Thyroid gland (tissue), 4 donors: ENCODE data around the gene TNFSF4.

Experiments
- CTCF ChIP-seq, 6 experiments: fragments of 200-600 bp in 3 of 6; fragments of 450-650 bp in 3 of 6; sonication (generic) in 3 of 6; IDR thresholded peaks; one replicate each; pipeline ENCODE4 v1.5.1; 2016 to 2019; ENCODE audit warnings: antibody characterized with exemption in 6 of 6, mild to moderate bottlenecking in 2 of 6, inconsistent platforms in 1 of 6, moderate library complexity in 1 of 6
- POLR2A ChIP-seq, 2 donors: fragments of 450-650 bp; IDR thresholded peaks; one replicate each; pipeline ENCODE4 v1.6.1; 2017; ENCODE audit warnings: antibody characterized with exemption in 2 of 2, mild to moderate bottlenecking in 2 of 2, moderate library complexity in 1 of 2

GRCh38 chr1:173161510-173162221 lies 45.5 kb downstream of the TNFSF4 start:
- TF ChIP-seq POLR2A (IDR thresholded peaks at IDR 0.05) = no peak
- TF ChIP-seq CTCF (IDR thresholded peaks at IDR 0.05) = no peak
